ENCODE measurements around the gene TMEM63B.
A peak's percentile ranks its signal among the peaks of the same experiment; 100 is the strongest.
"Not testable (repeated sequence)": the region's sequence is repeated elsewhere in the genome, so short reads cannot be mapped to it uniquely, and the experiment has no call there.

TMEM63B gene

GRCh38 chr6:44127186-44128019 lies at the start of gene TMEM63B, which contains the start of gene MRPL14:
TMEM63B (plus strand) TSS chr6:44127554; CDS start chr6:44134585, 7,031 bp downstream.
MRPL14 (minus strand) TSS chr6:44127452; CDS start chr6:44116611, 10,841 bp downstream.
- DNase-seq (ENCODE audit: low spot score), result peak; percentile 87

- DNase-seq (ENCODE audit: low spot score), result no peak
These were observed 49.0 kb upstream of the TMEM63B start for GRCh38 chr6:44078219-44078826.

- DNase-seq (ENCODE audit: low spot score), result peak; percentile 77
These were observed 48.3 kb upstream of the TMEM63B start for GRCh38 chr6:44078827-44079671.

GRCh38 chr6:44079672-44080071 lies 47.7 kb upstream of the TMEM63B start:
- no peak for DNase-seq (ENCODE audit: low spot score)

GRCh38 chr6:44080561-44081521 lies 46.5 kb upstream of the TMEM63B start:
- DNase-seq (ENCODE audit: low spot score), result no peak

- DNase-seq (ENCODE audit: low spot score), result no peak
These were observed 45.6 kb upstream of the TMEM63B start for GRCh38 chr6:44081753-44082152.

GRCh38 chr6:44082872-44083321 lies 44.5 kb upstream of the TMEM63B start:
- no peak for DNase-seq (ENCODE audit: low spot score)

GRCh38 chr6:44084231-44085014 lies 42.9 kb upstream of the TMEM63B start:
- DNase-seq (ENCODE audit: low spot score), result no peak

GRCh38 chr6:44085219-44085618 lies 42.1 kb upstream of the TMEM63B start:
- peak; percentile 39 for DNase-seq (ENCODE audit: low spot score)

- DNase-seq (ENCODE audit: low spot score), result no peak
These were observed 40.3 kb upstream of the TMEM63B start for GRCh38 chr6:44086931-44087574.

GRCh38 chr6:44087623-44088022 lies 39.7 kb upstream of the TMEM63B start:
- DNase-seq (ENCODE audit: low spot score), result no peak

GRCh38 chr6:44088827-44089590 lies 38.3 kb upstream of the TMEM63B start:
- no peak for DNase-seq (ENCODE audit: low spot score)

- no peak for DNase-seq (ENCODE audit: low spot score)
These were observed 36.9 kb upstream of the TMEM63B start for GRCh38 chr6:44090465-44090864.

- DNase-seq (ENCODE audit: low spot score), result not testable (repeated sequence)
These were observed 36.0 kb upstream of the TMEM63B start for GRCh38 chr6:44091356-44091755.

- DNase-seq (ENCODE audit: low spot score), result no peak
These were observed 35.1 kb upstream of the TMEM63B start for GRCh38 chr6:44091981-44092884.

GRCh38 chr6:44093066-44093465 lies 34.3 kb upstream of the TMEM63B start:
- no peak for DNase-seq (ENCODE audit: low spot score)

GRCh38 chr6:44093750-44094402 lies 33.5 kb upstream of the TMEM63B start:
- no peak for DNase-seq (ENCODE audit: low spot score)

All from putamen (tissue), 1 donor.